ENCODE measurements around the gene PHC1.

DNA sequence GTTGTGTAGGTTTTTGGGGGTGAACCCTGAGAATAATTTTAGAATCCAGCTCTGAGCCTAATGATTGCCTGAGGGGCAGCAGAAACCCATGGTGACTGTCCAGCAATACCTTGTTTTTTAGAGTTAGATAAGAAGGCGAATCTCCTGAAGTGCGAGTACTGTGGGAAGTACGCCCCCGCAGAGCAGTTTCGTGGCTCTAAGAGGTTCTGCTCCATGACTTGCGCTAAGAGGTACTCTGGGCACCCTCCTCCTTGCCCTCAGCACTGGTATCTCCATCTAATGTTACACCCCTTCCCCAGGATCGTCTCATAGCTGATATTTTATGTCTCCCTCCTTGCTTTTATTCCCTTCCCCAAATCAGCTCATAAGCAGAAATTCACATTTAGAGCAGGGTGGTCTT lies 22.4 kb downstream of the PHC1 start:
- TF ChIP-seq, protein P1, sequence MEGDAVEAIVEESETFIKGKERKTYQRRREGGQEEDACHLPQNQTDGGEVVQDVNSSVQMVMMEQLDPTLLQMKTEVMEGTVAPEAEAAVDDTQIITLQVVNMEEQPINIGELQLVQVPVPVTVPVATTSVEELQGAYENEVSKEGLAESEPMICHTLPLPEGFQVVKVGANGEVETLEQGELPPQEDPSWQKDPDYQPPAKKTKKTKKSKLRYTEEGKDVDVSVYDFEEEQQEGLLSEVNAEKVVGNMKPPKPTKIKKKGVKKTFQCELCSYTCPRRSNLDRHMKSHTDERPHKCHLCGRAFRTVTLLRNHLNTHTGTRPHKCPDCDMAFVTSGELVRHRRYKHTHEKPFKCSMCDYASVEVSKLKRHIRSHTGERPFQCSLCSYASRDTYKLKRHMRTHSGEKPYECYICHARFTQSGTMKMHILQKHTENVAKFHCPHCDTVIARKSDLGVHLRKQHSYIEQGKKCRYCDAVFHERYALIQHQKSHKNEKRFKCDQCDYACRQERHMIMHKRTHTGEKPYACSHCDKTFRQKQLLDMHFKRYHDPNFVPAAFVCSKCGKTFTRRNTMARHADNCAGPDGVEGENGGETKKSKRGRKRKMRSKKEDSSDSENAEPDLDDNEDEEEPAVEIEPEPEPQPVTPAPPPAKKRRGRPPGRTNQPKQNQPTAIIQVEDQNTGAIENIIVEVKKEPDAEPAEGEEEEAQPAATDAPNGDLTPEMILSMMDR (IDR thresholded peaks at IDR 0.05): no peak
- TF ChIP-seq EZH2 (IDR thresholded peaks at IDR 0.05; ENCODE audit: borderline replicate concordance, insufficient read depth, low read depth, low read length, poor library complexity, severe bottlenecking): no peak

Measured in B cell (primary cell).